GM21381 (cell line): ENCODE data around the gene KLK10.
"Not testable (repeated sequence)": the region's sequence is repeated elsewhere in the genome, so short reads cannot be mapped to it uniquely, and the experiment has no call there.

Experiments
- ATAC-seq: cut with Tn5 transposase; IDR thresholded peaks from one replicate; pipeline ENCODE4 v1.9.1; 2021; ENCODE audit warnings: mild to moderate bottlenecking, moderate library complexity; ENCODE audit not compliant: unreplicated experiment

The KLK10 gene

GRCh38 chr19:51002542-51003311 lies 16.8 kb downstream of the KLK10 start:
- ATAC-seq = no peak

DNA sequence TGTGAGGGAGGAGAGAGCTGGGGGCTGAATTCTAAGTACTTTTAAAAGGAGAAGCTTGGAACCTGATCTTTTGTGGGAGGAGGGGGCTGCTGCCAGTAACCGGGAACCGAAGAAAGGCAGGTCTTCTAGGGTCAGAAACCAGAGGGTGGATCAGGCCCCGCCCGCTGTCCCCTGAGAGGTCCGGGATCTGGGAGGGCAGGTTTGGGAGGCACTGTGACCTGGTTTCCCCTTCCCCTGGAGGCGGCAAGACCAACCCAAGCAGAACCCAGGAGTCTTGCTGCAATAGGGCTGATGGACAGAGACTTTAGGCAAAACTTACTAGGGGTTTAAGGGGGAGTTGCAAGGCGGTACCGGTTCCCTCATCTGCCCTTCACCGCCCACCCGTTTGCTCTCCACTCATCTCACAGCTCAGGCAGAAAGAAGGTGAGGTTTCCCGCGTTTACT lies 17.4 kb downstream of the KLK10 start:
- ATAC-seq = no peak

- no peak for ATAC-seq
Measured at GRCh38 chr19:51001515-51001914, 18.0 kb downstream of the KLK10 start, which contains the start of gene KLK8. Gene KLK8, minus strand, starts transcription at chr19:51001604. Its CDS starts 437 bp downstream, at chr19:51001167.

DNA sequence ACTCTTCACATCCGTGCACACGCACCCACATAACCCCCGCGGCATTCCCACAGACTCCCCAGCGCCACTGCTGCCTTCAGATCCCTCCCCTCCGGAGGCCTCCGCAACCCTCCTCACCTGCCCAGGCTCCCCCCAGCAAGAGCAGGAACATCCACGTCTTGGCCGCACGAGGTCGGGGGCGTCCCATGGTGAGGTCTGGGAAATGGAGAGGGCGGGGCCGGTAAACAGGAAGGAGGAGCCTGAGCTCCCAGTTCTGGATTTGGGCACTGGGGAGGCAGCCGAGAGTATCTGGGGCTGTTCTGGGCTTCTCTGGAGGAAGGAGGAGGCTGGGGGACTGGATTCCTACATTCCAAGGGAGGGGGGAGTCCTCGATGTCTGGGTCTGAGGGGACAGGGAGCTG lies 18.5 kb downstream of the KLK10 start:
- no peak for ATAC-seq

- no peak for ATAC-seq
Measured at GRCh38 chr19:51000426-51000825, 19.1 kb downstream of the KLK10 start.

GRCh38 chr19:50998686-50999085 lies 20.8 kb downstream of the KLK10 start:
- no peak for ATAC-seq

DNA sequence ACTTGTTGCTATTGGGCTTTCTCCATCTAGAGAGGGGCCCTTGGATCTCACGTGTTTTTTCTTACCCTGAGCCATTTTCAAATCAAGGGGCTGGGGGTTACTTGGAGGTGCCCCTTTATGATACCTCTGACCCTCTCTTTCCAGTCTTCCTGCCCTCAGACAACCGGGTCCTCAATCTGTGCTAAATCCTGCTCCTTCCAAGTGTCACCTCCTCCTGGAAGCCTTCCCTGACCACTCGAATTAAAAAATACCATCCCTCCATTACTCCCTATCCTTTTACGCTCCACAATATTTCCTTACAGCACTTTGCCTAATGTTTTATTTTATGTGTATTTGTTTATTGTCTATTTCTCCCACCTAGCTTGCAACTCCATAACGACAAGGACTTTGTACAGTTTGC lies 21.4 kb downstream of the KLK10 start:
- ATAC-seq = no peak

DNA sequence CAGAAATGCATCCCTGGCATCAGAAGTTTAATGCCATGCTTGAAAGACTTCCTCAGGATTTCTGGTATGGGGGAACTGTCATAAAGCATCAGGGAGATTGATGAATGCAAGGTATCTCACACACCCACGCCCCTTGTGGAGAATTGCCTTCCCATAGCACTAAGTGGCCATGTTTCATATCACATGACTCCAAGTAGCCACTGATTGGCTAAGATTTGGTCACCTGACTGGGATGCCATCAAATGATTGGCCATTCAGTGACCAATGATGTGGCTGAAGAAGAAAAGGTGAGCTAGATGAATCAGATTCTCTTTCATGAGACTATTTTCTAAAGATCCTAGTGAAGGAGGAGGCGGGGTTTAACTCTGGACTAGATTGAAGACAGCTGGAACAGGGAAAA lies 25.4 kb downstream of the KLK10 start:
- ATAC-seq = no peak

DNA sequence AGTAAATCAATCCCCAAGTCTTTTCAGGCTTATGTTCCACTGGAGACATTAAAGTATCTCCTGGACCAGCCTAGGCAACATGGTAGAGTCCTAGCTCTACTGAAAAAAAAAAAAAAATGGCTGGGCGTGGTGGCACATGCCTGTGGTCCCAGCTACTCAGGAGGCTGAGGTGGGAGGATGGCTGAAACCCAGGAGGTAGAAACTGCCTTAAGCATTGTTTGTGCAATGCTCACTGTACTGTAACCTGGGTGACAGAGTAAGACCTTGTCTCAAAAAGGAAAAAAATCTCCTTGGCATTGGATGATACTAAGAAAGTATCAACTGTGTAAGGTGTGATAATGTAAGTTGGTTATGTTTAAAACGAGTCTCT lies 26.9 kb downstream of the KLK10 start:
- ATAC-seq = no peak

DNA sequence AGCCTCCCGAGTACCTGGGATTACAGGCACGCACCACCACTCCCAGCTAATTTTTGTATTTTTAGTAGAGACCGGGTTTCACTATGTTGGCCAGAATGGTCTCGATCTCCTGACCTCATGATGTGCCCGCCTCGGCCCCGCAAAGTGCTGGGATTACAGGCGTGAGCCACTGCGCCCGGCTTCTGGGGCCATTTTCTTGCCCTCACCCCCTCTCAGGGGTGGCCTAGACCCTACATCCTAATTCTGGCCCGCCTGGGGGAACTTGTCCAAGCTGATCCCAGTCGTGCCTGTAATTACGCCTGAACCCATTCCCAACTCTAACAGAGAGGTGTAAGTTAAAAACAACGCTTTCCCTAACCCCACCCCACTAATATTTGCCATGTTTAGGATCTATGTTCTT lies 35.1 kb downstream of the KLK10 start:
- not testable (repeated sequence) for ATAC-seq

GRCh38 chr19:50983625-50984292 lies 35.8 kb downstream of the KLK10 start, which contains the start of gene KLK7:
Gene KLK7, minus strand, starts transcription at chr19:50983917. Its CDS starts 1,518 bp downstream, at chr19:50982399.
- no peak for ATAC-seq

DNA sequence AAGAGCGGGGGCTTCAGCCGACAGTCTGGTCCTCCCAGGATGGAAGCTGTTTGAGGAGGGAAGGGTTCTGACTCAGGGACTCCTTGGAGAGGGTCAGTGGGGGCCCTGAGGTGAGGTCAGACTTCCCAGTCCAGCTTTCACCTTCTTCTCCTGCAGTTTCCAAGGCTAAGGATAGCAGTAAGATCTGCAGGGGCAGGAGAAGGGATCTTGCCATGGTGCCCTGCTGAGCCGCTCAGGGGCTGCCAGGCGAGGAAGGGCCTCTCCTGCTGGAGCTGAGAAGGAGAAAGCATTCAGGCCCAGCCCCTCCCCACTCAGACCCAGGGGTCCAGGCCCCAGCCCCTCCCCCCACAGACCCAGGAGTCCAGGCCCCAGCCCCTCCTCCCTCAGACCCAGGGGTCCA lies 37.3 kb downstream of the KLK10 start:
- ATAC-seq = no peak

DNA sequence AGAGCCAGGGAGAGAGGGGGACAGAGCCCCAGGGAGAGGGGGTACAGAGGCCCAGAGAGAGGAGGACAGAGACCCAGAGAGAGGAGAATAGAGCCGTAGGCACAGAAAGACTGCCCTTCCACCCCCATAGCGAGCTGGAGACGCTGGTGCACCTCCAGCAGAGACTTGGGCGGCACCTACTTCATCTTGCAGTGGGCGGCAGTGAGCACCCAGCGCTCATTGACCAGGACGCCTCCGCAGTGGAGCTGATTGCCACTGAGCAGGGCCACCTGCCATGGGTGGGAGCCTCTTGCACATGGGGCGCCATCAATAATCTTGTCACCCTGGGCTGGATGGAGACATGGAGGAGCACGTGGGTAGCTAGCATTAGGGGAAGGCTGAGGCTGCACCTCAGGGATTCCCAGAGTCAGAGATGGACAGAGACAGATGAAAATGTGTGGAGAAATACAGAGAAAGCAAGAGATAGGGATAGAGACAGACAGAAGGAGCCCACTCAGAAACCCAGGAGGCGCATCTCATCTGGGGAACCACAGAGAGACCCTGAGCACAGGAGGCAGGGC lies 37.8 kb downstream of the KLK10 start:
- no peak for ATAC-seq

GRCh38 chr19:50980208-50980607 lies 39.3 kb downstream of the KLK10 start:
- ATAC-seq = no peak

DNA sequence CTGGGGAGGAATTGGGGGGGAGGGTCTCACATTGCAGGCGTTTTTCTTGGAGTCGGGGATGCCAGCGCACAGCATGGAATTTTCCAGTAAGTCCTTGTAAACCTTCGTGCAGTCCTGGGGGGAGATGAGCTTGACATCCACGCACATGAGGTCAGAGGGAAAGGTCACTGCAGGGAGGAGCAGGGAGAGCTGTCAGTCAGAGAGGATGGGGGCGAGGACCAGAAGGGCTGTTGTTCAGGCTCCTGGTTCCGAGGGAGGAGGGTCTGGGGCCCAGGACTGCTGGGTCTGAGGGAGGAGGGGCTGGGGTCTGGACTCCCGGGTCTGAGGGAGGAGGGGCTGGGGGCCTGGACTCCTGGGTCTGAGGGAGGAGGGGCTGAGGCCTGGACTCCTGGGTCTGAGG lies 39.8 kb downstream of the KLK10 start:
- no peak for ATAC-seq

DNA sequence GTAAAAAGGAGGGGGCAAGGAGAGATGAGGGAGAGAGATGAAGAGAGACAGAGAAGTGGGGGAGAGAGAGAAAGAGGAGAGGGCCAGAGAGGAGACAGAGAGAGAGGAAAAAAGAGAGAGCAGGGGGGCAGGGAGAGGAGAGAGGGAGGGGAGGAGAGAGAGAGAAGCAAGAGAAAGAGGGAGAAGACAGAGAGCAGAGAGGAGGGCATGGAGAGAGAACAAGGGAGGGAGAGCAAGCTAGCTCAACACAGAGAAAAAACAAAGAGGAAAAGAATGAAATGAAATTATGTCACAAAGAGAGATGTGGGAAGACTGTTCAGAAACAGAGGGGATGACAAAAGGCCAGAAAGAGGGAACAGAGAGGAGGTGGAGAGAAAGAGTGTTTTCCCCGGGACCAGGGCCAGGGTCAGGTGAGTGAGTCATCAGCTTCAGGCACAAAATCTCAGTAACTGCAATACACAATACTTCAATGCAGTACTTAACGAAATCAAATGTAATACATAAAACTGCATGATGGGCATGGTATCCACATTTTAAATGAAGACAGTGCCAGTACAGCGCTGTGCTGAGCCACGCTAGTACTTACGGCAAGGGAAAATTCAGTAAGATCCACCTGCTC lies 40.6 kb downstream of the KLK10 start:
- no peak for ATAC-seq

GRCh38 chr19:50977626-50978025 lies 41.9 kb downstream of the KLK10 start:
- ATAC-seq = no peak

- ATAC-seq = no peak
Measured at GRCh38 chr19:50975766-50976165, 43.7 kb downstream of the KLK10 start.

DNA sequence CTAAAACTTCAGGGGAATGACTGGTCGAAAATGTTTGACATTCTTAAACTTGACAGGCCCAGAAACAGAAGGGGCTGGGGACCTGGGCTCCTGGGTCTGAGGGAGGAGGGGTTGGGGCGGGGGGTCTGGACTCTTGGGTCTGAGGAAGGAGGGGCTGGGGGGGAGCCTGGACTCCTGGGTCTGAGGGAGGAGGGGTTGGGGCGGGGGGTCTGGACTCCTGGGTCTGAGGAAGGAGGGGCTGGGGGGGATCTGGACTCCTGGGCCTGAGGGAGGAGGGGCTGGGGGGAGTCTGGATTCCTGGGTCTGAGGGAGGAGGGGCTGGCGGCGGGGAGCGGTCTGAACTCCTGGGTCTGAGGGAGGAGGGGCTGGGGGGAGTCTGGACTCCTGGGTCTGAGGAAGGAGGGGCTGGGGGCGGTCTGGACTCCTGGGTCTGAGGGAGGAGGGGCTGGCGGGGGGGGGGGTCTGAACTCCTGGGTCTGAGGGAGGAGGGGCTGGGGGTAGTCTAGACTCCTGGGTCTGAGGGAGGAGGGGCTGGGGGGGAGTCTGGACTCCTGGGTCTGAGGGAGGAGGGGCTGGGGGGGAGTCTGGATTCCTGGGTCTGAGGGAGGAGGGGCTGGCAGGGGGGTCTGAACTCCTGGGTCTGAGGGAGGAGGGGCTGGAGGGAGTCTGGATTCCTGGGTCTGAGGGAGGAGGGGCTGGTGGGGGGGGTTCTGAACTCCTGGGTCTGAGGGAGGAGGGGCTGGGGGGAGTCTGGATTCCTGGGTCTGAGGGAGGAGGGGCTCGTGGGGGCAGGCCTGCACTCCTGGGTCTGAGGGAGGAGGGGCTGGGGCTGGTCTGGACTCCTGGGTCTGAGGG lies 44.6 kb downstream of the KLK10 start:
- ATAC-seq = no peak

- no peak for ATAC-seq
Measured at GRCh38 chr19:50972795-50973376, 46.6 kb downstream of the KLK10 start.
